Activated gamma-delta T cell treated with Interleukin-2 at 50 U/mL for 16 hours (primary cell): ENCODE data around the gene HS3ST2.
A peak's percentile ranks its signal among the peaks of the same experiment; 100 is the strongest.
"Not testable (repeated sequence)": the region's sequence is repeated elsewhere in the genome, so short reads cannot be mapped to it uniquely, and the experiment has no call there.

Source experiments
- DNase-seq: peaks from one replicate; pipeline ENCODE4 v3.0.0-alpha.2; 2020

Gene HS3ST2

GRCh38 chr16:22885951-22886350, 72.0 kb downstream of the HS3ST2 start:
- DNase-seq: no peak

- no peak for DNase-seq
Observed at GRCh38 chr16:22886927-22887326, 73.0 kb downstream of the HS3ST2 start.

GRCh38 chr16:22887445-22887844, 73.5 kb downstream of the HS3ST2 start:
- no peak for DNase-seq

DNA sequence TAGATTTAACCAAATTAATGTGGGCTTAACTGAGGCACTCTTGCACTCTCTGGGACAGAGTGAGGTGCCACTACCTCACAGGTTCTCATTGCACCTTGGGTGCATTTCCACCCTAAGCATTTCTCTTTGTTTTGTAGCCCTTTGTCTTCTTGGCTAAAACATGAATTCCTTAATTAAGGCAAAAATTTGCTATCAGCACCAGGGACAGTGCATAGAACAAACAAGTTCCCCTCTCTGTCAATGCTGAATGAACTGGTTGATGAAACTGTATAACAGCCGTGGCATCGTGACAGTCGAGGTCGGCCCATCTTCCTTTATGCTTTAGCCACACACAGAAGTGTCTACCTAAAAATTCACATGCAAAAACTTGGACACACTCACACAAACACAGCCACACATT, 74.8 kb downstream of the HS3ST2 start:
- DNase-seq: no peak

DNA sequence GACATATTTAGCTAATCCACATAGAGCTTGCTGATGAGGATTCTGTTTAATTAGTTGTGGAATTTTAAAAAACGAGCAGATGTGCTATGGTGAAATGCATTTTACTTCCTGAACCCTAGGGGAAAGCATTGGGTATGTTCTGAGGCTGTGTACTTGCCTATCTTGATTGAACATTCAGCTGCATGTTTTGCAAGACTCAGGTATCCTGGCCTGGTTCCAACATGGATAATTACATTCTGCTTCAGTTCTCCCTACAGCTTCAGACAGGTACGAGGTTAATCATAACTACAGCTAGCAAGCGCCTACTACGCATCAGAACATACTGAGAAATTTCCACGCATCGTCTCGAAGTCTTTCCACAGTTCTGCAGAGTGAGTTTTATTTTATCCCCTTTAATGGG, 77.0 kb downstream of the HS3ST2 start:
- DNase-seq: no peak

DNA sequence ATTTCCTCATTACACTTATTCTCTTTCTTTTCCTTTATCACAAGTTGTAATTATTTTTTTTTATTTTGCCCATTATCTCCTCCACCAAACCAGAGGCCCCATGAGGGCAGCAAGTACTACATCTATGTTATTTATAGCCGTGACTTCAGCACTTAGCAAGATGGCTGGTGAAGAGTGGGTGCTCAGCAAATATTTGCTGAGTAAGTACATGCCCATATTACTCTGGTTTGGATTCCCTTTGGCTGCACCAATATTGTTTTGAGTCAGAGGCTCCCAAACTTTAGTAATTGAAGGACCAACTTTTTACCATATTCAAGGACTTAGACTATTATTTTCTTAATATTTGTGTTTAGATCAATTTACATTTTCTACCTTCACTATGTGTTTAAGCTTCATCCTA, 83.2 kb downstream of the HS3ST2 start:
- no peak for DNase-seq

DNA sequence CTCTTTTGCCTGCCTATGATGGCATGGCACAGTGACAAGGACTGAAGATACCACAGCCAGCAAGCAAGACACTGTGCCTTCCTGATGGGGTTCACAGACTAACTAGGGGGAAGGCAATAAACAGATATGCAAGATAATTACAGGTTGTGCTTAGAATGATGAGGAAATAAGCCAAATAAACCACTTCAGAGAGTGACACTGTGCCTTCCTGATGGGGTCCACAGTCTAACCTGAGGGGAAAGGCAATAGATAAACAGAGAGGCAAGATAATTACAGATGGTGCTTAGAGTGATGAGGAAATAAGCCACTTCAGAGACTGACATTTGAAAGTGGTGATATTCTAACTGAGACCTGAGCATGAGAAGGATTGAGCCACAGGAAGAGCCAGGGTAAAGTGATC, 84.2 kb downstream of the HS3ST2 start:
- DNase-seq: no peak

GRCh38 chr16:22898874-22899348, 84.9 kb downstream of the HS3ST2 start:
- DNase-seq: peak; percentile 42

DNA sequence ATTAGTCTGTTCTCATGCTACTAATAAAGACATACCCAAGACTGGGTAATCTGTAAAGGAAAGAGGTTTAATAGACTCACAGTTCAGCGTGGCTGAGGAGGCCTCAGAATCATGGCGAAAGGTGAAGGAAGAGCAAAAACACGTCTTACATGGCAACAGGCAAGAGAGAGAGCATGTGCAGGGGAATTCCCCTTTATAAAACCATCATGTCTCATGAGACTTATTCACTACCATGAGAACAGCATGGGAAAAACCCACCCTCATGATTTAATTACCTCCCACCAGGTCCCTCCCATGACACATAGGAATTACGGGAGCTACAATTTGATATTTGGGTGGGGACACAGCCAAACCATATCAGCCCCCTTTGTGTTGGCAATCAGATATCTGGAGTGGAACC, 85.6 kb downstream of the HS3ST2 start:
- not testable (repeated sequence) for DNase-seq

DNA sequence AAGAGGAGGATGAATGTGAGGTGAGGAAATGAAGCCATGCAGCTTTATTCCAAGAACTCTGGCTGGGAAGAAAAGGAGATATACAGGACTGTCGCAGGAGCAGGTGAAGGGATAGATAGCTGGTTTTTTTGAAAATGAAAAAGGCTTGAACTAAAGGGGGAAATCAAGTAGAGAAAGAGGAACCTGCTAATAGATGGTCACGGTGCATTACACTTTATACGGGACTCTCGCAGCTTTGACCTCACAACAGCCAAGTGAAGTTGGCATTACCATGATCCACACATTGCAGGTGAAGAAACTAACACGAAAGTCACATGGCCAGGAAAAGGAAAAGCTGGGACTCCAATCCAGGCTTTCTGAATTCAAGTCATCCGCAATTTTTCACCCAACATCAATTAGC, 86.9 kb downstream of the HS3ST2 start:
- no peak for DNase-seq

GRCh38 chr16:22901563-22901962, 87.6 kb downstream of the HS3ST2 start:
- DNase-seq: no peak

- DNase-seq: no peak
Observed at GRCh38 chr16:22903716-22904115, 89.8 kb downstream of the HS3ST2 start.

DNA sequence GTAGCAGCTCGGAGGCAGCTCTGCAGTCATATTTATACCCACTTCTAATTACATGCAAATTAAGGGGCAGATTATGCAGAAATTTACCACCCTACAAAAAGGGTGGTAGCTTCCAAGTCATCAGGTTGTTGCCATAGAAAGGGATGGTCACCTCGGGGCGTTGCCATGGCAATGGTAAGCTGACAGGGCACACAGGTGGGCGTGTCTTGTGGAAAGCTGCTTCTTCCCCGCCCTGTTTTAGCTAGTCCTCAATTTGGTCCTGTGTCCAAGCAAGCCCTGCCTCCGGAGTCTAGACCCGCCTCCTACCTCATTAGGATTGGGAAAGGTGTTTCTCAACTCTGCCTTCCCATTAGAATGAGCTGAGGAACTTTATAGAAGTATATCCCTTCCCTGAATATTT, 98.7 kb downstream of the HS3ST2 start:
- no peak for DNase-seq

DNA sequence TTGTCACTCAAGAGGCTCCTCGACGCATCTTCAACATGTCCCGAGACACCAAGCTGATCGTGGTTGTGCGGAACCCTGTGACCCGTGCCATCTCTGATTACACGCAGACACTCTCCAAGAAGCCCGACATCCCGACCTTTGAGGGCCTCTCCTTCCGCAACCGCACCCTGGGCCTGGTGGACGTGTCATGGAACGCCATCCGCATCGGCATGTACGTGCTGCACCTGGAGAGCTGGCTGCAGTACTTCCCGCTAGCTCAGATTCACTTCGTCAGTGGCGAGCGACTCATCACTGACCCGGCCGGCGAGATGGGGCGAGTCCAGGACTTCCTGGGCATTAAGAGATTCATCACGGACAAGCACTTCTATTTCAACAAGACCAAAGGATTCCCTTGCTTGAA, 101.0 kb downstream of the HS3ST2 start:
- no peak for DNase-seq

DNA sequence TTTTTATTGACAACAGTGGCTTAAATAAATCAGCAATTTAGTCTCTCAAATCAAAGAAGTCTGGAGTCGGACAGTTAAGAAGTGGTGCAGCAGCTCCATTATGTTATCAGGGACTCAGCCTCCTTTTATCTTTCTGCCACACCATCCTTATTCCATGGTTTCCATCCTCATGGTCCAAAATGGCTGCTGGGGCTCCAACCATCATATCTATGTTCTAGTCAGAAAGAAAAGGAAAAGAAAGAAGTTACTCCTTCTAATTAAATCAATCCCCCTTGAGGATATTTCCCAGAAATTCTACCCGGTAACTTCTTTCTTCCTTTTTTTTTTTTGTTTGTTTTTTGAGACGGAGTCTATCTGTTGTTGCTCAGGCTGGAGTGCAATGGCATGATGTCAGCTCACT, 109.5 kb downstream of the HS3ST2 start:
- no peak for DNase-seq

GRCh38 chr16:22924492-22924891, 110.5 kb downstream of the HS3ST2 start:
- DNase-seq: no peak

- no peak for DNase-seq
Observed at GRCh38 chr16:22926105-22926751, 112.3 kb downstream of the HS3ST2 start.

DNA sequence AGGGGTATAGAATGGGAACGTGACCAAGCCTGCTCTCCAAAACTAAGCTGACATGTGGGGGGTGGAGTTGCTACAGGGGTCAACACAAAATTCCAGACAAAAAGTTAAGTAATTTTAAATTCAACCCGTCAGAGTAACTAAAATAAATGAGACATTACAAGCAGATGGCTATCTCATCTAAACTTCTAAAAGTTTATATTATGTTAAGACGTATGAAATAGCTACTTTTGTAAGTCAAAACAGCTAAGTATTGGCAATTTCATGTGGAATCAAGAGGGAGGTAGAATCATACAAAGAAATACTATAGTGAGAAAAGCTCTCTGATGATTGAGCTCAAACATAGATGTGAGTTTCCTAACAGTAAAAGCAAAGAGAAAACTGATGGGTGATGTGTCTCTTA, 113.3 kb downstream of the HS3ST2 start:
- DNase-seq: no peak

DNA sequence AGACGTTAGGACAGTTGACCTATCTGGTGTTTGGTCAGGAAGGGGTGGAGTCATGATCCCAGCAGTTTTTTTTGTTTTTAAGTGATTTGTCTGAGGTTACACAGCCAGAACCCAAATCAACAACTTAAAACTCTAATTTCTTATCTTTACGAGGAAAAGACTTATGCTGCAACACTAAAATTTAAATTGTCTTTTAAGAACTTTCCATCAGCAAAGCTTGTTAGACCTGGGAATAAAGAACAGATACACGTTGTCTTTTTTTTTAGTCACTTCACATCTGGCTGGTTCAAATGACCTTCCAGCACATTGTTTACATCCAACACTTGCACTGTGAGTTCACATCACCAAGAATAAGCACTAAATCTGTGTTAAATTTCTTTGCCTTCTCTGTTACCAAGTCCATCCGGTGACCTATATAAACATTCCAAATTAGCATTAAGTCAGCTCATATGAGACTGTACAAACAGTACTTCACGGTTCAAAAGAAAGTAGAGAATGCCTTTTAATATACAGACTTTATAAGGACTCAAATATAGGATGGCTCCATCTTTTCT, 115.0 kb downstream of the HS3ST2 start:
- no peak for DNase-seq

- no peak for DNase-seq
Observed at GRCh38 chr16:22929461-22929860, 115.5 kb downstream of the HS3ST2 start.

DNA sequence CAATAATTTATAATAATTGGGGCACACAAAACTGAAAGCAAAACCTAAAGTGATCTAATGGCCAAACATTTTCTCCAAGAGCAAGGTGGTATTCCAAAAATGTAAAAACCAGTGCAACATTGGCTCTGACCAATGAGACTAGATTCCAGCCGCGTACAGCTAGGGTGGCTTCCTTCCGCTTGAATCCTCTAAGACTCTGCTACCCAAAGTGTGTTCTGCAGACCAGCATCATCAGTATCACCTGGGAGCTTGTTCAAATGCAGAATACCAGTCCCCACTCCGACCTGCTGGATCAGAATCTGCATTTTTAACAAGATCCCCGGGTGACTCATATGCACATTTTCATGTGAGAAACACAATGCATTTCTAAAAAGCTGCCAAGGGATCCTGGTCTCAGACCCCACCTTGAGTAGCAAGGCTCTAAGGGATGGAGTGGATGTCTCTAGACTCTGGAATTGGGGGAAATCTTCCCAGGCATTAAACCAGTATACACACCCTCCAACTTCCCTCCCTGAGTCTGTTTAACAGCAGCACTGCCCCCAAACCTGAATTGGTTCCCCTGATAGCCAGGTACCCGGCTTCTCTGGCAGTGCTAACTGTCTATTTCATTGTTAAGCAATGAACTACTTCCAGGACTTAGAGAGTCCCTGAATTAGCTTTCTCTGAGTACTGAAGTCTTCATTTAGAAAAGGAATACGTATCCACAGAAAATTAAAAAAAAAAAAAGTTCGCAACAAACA, 118.2 kb downstream of the HS3ST2 start:
- DNase-seq: no peak

GRCh38 chr16:22933173-22933572, 119.2 kb downstream of the HS3ST2 start:
- DNase-seq: no peak

DNA sequence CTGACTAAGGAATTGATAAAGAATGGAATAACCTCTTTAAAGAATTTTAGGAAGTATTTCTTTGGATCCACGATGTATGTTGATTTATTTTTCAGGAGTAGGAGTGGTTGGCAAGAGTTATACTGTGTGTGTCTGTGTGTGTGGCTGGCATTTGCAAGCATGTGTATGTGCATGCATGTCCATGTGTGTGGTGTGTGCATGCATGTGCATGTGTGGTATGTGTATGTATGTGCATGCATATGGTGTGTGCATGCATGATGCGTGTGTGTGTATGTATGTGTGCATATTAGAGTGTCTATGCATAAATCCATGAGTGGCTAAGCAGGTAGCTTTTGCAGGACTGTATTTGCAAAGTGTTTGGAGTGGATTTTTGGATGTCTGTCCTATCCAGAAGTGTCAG, 120.8 kb downstream of the HS3ST2 start:
- DNase-seq: no peak

DNA sequence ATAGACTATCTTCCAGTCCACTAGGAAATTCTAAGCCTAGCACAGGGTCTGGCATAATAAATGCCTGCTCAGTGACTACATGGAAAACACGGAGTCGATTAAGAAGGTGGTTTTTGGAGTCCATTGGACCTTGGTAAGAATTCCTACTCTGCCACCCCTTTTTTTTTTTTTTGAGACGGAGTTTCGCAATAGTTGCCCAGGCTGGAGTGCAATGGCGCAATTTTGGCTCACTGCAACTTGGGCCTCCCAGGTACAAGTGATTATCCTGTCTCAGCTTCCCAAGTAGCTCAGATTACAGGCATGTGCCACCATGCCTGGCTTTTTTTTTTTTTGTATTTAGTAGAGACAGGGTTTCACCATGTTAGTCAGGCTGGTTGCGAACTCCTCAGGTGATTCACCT, 123.2 kb downstream of the HS3ST2 start:
- DNase-seq: no peak
